Pancreas (tissue), 10 donors: ENCODE results near the gene HSD11B1. TPM values are rescaled to one million over a fixed set of nuclear protein-coding genes. Genes with fewer than 3 reads are reported as not detected.

Experiments used
- ATAC-seq, 4 donors: fragments of 200-7000 bp; cut with Tn5 transposase; one replicate each; pipeline versions ENCODE4 v1.8.0 to v1.9.1; 2020; ENCODE audit warnings: mild to moderate bottlenecking in 4 of 4, moderate library complexity in 4 of 4
- DNase-seq, 6 donors: peaks; one replicate each; pipeline ENCODE4 v3.0.0-alpha.2; 2020
- FAIRE-seq: peaks from 2 replicates; lab custom pipeline; 2012; peaks lifted over from hg19 to GRCh38; lab: Jason Lieb, UNC
- H3K27ac ChIP-seq, 4 donors: fragments of 200-600 bp; sonication (generic); 1 replicate in 3 of 4; 2 replicates in 1 of 4; pipeline versions ENCODE4 v1.5.0 to v1.8.0; 2020
- H3K27me3 ChIP-seq, 4 donors: fragments of 200-600 bp; one replicate each; pipeline ENCODE4 v1.8.0; 2021
- H3K36me3 ChIP-seq, 3 donors: fragments of 200-600 bp; sonication (generic) in 1 of 3; one replicate each; pipeline versions ENCODE4 v1.5.0 to v1.8.0; 2020 to 2021
- H3K4me1 ChIP-seq, 3 donors: fragments of 200-600 bp; one replicate each; pipeline ENCODE4 v1.8.0; 2021
- H3K4me3 ChIP-seq, 4 donors: fragments of 200-600 bp; sonication (generic) in 2 of 4; one replicate each; pipeline versions ENCODE4 v1.5.0 to v1.8.0; 2020 to 2021
- H3K9me3 ChIP-seq, 4 donors: fragments of 200-600 bp; one replicate each; pipeline ENCODE4 v1.8.0; 2021
- CTCF ChIP-seq, 4 donors: fragments of 200-600 bp; sonication (generic) in 3 of 4; IDR thresholded peaks; one replicate each; pipeline versions ENCODE4 v1.5.0 to v1.8.0; 2021; ENCODE audit warnings: antibody characterized with exemption in 4 of 4
- WGBS, 2 donors: extraction: QIAGEN DNeasy Blood & Tissue Kit; methylation state at CpG; one replicate each; pipeline ENCODE4 v1.1.7; 2013; 5-methylcytosine and 5-hydroxymethylcytosine counted together
- intact Hi-C, 3 donors: fragments of 100-400 bp; cut with DNase I; formaldehyde crosslinking; loops; one replicate each; pipeline versions ENCODE4 v1.11.1 to v1.14.2; 2022
- polyA plus RNA-seq, 2 donors: library from polyadenylated mRNA; stranded (reverse); fragments of 200-250 nt; gene quantifications; one replicate each; pipeline ENCODE4 v1.2.3, GENCODE V29; 2013
- total RNA-seq, 6 donors: library from RNA; stranded (reverse); fragmentation: NEBNext Ultra II Directional in 4 of 6; extraction: Animal tissue kit (Norgen Biotek cat#: 25700) in 4 of 6; gene quantifications; one replicate each; pipeline versions ENCODE4 v1.2.1 to v1.2.4, GENCODE V29; 2021 to 2023
- donor health status: healthy with polysubstance abuse.
- donor health status: DM: no; HTN: no; CAD: no; lungs with moderate emphysema.
- donor health status: DM: no; HTN: no; CAD: no.
- donor health status: control.
- donor health status: control.
- donor health status: Bipolar disorder and iron deficiency.
- donor health status: DM: yes; HTN: yes; CAD: no.
- donor health status: DM: no; HTN: no; CAD: no.
- donor health status: DM: no; HTN: no; CAD: no.
- donor health status: DM: yes; HTN: yes; CAD: no.

The HSD11B1 gene
- total and polyA plus RNA-seq, 8 donors, result 0.47 to 5.6 (median 1.0) TPM; not detected in 2

GRCh38 chr1:209768354-209768774 lies 63.7 kb downstream of the HSD11B1 start:
- Histone ChIP-seq H3K27ac (peak overlapping the region in 2 of 4 donors; percentile 64 to 73), H3K9me3 (no peaks in the 10 kb centered on the region), H3K4me3 (peak overlapping the region in 1 of 4 donors; percentile 6), H3K27me3 (no peaks in the 10 kb centered on the region), H3K4me1 (peaks cover 0 to 4% (median 0%) of the 10 kb centered on the region in 3 donors), H3K36me3 (no peaks in the 10 kb centered on the region)
- 77 to 83% methylated on average over 9 of the region's 9 CpGs for WGBS, 2 donors
- DNase-seq (no peak), FAIRE-seq (no peak), ATAC-seq (peak in 3 of 4 donors; percentile 24 to 49 (median 26))
- intact Hi-C loops, result no loop called here
- TF ChIP-seq CTCF (IDR thresholded peaks at IDR 0.05), result no peak

GRCh38 chr1:209769171-209769904 lies 64.7 kb downstream of the HSD11B1 start:
- FAIRE-seq, result no peak
- no peaks in the 10 kb centered on the region for H3K9me3 ChIP-seq
- H3K4me1 ChIP-seq, result peaks cover 0 to 4% (median 0%) of the 10 kb centered on the region in 3 donors
- H3K27ac ChIP-seq, result peak overlapping the region; percentile 34 to 73 (median 52)
- 48 to 49% methylated on average over 13 of the region's 13 CpGs for WGBS, 2 donors
- peak in 2 of 6 donors; percentile 21 to 42 for DNase-seq
- peak overlapping the region in 1 of 4 donors; percentile 6 for H3K4me3 ChIP-seq
- no peak for TF ChIP-seq CTCF (IDR thresholded peaks at IDR 0.05)
- intact Hi-C loops, result no loop called here
- H3K36me3 ChIP-seq, result no peaks in the 10 kb centered on the region
- no peaks in the 10 kb centered on the region for H3K27me3 ChIP-seq
- ATAC-seq, result peak in 3 of 4 donors; percentile 77 to 82 (median 81)

- peak overlapping the region; percentile 34 to 73 (median 52) for H3K27ac ChIP-seq
- DNase-seq (no peak), FAIRE-seq (no peak), ATAC-seq (peak in 1 of 4 donors; percentile 8)
- 61 to 85% methylated on average over 7 of the region's 7 CpGs for WGBS, 2 donors
- H3K27me3 ChIP-seq, result no peaks in the 10 kb centered on the region
- intact Hi-C loops, result no loop called here
- peaks cover 0 to 4% (median 0%) of the 10 kb centered on the region in 3 donors for H3K4me1 ChIP-seq
- H3K4me3 ChIP-seq, result no peak overlapping the region
- no peak for TF ChIP-seq CTCF (IDR thresholded peaks at IDR 0.05)
- H3K36me3 ChIP-seq, result no peaks in the 10 kb centered on the region
- H3K9me3 ChIP-seq, result no peaks in the 10 kb centered on the region
Measured at GRCh38 chr1:209769971-209770370, 65.3 kb downstream of the HSD11B1 start.

GRCh38 chr1:209770636-209771415 lies 66.2 kb downstream of the HSD11B1 start:
- Histone ChIP-seq H3K4me3 (no peak overlapping the region), H3K27me3 (no peaks in the 10 kb centered on the region), H3K27ac (no peak overlapping the region), H3K36me3 (no peaks in the 10 kb centered on the region), H3K4me1 (peaks cover 0 to 4% (median 0%) of the 10 kb centered on the region in 3 donors), H3K9me3 (no peaks in the 10 kb centered on the region)
- intact Hi-C loops, result no loop called here
- TF ChIP-seq CTCF (IDR thresholded peaks at IDR 0.05), result no peak
- FAIRE-seq (no peak), ATAC-seq (no peak), DNase-seq (no peak)
- 93 to 95% methylated on average over 17 of the region's 17 CpGs for WGBS, 2 donors
